CD14-positive monocyte (primary cell): ENCODE data around the gene UQCRQ. TPM values are rescaled to one million over a fixed set of nuclear protein-coding genes. Genes with fewer than 3 reads are reported as not detected.

Source experiments
- DNase-seq, 3 donors: peaks; one replicate each; pipeline ENCODE4 v3.0.0-alpha.2; 2011 to 2022
- H2AFZ ChIP-seq: 2 replicates; pipeline ENCODE4 v1.6.0; 2012; ENCODE audit warnings: mild to moderate bottlenecking, low read depth, low read length, inconsistent platforms; ENCODE audit not compliant: insufficient read depth, poor library complexity, severe bottlenecking
- H3K27ac ChIP-seq, 2 donors: 1 replicate in 1 of 2; 2 replicates in 1 of 2; pipeline ENCODE4 v1.5.1; 2012 to 2013; ENCODE audit warnings: low read length in 2 of 2, control low read depth in 1 of 2, inconsistent platforms in 1 of 2, low read depth in 1 of 2, mild to moderate bottlenecking in 1 of 2
- H3K27me3 ChIP-seq, 2 donors: one replicate each; pipeline versions ENCODE4 v1.6.0 to v1.6.1; 2011 to 2013; ENCODE audit warnings: low read length in 2 of 2; ENCODE audit not compliant: control insufficient read depth in 2 of 2, insufficient read depth in 2 of 2
- H3K36me3 ChIP-seq, 2 donors: replicated peaks in 1 of 2; 1 replicate in 1 of 2; 2 replicates in 1 of 2; pipeline versions ENCODE4 v1.5.1 to v1.6.1; 2012 to 2013; ENCODE audit warnings: low read length in 2 of 2, control low read depth in 1 of 2, inconsistent platforms in 1 of 2, mild to moderate bottlenecking in 1 of 2; ENCODE audit not compliant: insufficient read depth in 2 of 2, control insufficient read depth in 1 of 2
- H3K4me1 ChIP-seq, 2 donors: 1 replicate in 1 of 2; 2 replicates in 1 of 2; pipeline versions ENCODE4 v1.5.1 to v1.6.1; 2012 to 2013; ENCODE audit warnings: low read length in 2 of 2, control low read depth in 1 of 2, inconsistent platforms in 1 of 2, mild to moderate bottlenecking in 1 of 2, moderate library complexity in 1 of 2; ENCODE audit not compliant: insufficient read depth in 2 of 2, control insufficient read depth in 1 of 2
- H3K4me2 ChIP-seq: replicated peaks from 2 replicates; pipeline ENCODE3; 2012; ENCODE audit warnings: low read length, moderate library complexity, mild to moderate bottlenecking; ENCODE audit not compliant: poor library complexity, severe bottlenecking; ENCODE audit errors: extremely low read depth
- H3K4me3 ChIP-seq, 3 experiments: fragments of 200-600 bp in 1 of 3; sonication (generic) in 1 of 3; replicated peaks in 1 of 3; 1 replicate in 2 of 3; 2 replicates in 1 of 3; pipeline ENCODE4 v1.5.1; 2011 to 2013; ENCODE audit warnings: low read length in 3 of 3, mild to moderate bottlenecking in 3 of 3, control low read depth in 2 of 3, low read depth in 2 of 3, inconsistent platforms in 1 of 3, moderate library complexity in 1 of 3
- H3K79me2 ChIP-seq: 2 replicates; pipeline ENCODE4 v1.6.0; 2012; ENCODE audit warnings: mild to moderate bottlenecking, control low read depth, inconsistent platforms, low read length, moderate library complexity; ENCODE audit not compliant: insufficient read depth
- H3K9ac ChIP-seq: 2 replicates; pipeline ENCODE4 v1.6.0; 2017; ENCODE audit warnings: low read length, mild to moderate bottlenecking; ENCODE audit not compliant: insufficient read depth, poor library complexity, severe bottlenecking
- H3K9me3 ChIP-seq, 2 donors: replicated peaks in 1 of 2; 1 replicate in 1 of 2; 2 replicates in 1 of 2; pipeline versions ENCODE4 v1.5.1 to v1.6.1; 2012 to 2013; ENCODE audit warnings: low read length in 2 of 2, control low read depth in 1 of 2; ENCODE audit not compliant: control insufficient read depth in 1 of 2, insufficient read depth in 1 of 2
- H4K20me1 ChIP-seq: 2 replicates; pipeline ENCODE4 v1.6.0; 2012; ENCODE audit warnings: mild to moderate bottlenecking, low read length, control low read depth, moderate library complexity; ENCODE audit not compliant: insufficient read depth
- H3K27ac Mint-ChIP-seq, 7 donors: one replicate each; pipeline ENCODE4 v1.8.0; 2020; ENCODE audit warnings: mild to moderate bottlenecking in 7 of 7, mixed read lengths in 7 of 7, moderate library complexity in 6 of 7, inconsistent platforms in 2 of 7
- H3K27me3 Mint-ChIP-seq, 3 donors: one replicate each; pipeline ENCODE4 v1.8.0; 2021 to 2022; ENCODE audit warnings: low read depth in 3 of 3, mild to moderate bottlenecking in 3 of 3, mixed read lengths in 3 of 3, moderate library complexity in 3 of 3, inconsistent platforms in 1 of 3
- H3K36me3 Mint-ChIP-seq, 2 donors: one replicate each; pipeline ENCODE4 v1.8.0; 2020; ENCODE audit warnings: mixed read lengths in 2 of 2, inconsistent platforms in 1 of 2, mild to moderate bottlenecking in 1 of 2
- H3K4me1 Mint-ChIP-seq: one replicate; pipeline ENCODE4 v1.8.0; 2020; ENCODE audit warnings: mild to moderate bottlenecking, mixed read lengths
- H3K4me3 Mint-ChIP-seq, 2 donors: one replicate each; pipeline ENCODE4 v1.8.0; 2020; ENCODE audit warnings: mild to moderate bottlenecking in 2 of 2, mixed read lengths in 2 of 2, moderate library complexity in 1 of 2
- H3K9me3 Mint-ChIP-seq, 7 donors: one replicate each; pipeline ENCODE4 v1.8.0; 2020 to 2022; ENCODE audit warnings: mixed read lengths in 7 of 7, mild to moderate bottlenecking in 6 of 7, moderate library complexity in 6 of 7, inconsistent platforms in 2 of 7
- CTCF ChIP-seq: fragments of 200-600 bp; IDR thresholded peaks from one replicate; pipeline ENCODE4 v1.8.0; 2022; ENCODE audit warnings: antibody characterized with exemption, mild to moderate bottlenecking
- WGBS: methylation state at CpG from one replicate; pipeline ENCODE4 v1.1.5; 2013; ENCODE audit warnings: missing lambda C conversion rate; ENCODE audit not compliant: insufficient coverage; 5-methylcytosine and 5-hydroxymethylcytosine counted together
- intact Hi-C, 2 donors: fragments of 100-400 bp; cut with micrococcal nuclease; formaldehyde crosslinking; loops; one replicate each; pipeline versions ENCODE4 v1.15.0 to v1.15.1; 2023
- polyA plus RNA-seq, 3 donors: library from polyadenylated mRNA; depleted of rRNA in 1 of 3; unstranded in 2 of 3; stranded (reverse) in 1 of 3; fragments of 300-500 nt in 2 of 3; fragments of >200 nt in 1 of 3; fragmentation: Illumina TruSeq in 2 of 3; gene quantifications; 1 replicate in 2 of 3; 2 replicates in 1 of 3; pipeline ENCODE4 v1.2.3, GENCODE V29; 2012 to 2021

The UQCRQ gene
- polyA plus RNA-seq, 3 donors, result 81.6 to 880 (median 879) TPM

GRCh38 chr5:132822650-132823480 lies 43.6 kb upstream of the UQCRQ start:
- no peak overlapping the region for H3K9ac ChIP-seq
- Mint-ChIP-seq H3K27me3 (peaks cover 78 to 96% (median 85%) of the 10 kb centered on the region in 3 donors), H3K4me3 (peak overlapping the region; percentile 69 to 77)

More at GRCh38 chr5:132822650-132823480, 43.6 kb upstream of the UQCRQ start:
- Histone ChIP-seq H3K4me1 (peaks cover 12 to 31% of the 10 kb centered on the region in 2 donors), H3K4me3 (no peak overlapping the region), H3K36me3 (peaks cover 0 to 30% of the 10 kb centered on the region in 2 donors), H3K27ac (no peak overlapping the region), H3K27me3 (peaks cover 51 to 89% of the 10 kb centered on the region in 2 donors), H4K20me1 (peaks cover 66% of the 10 kb centered on the region), H3K9me3 (peaks cover 0 to 17% of the 10 kb centered on the region in 2 donors), H2AFZ (no peak overlapping the region), H3K4me2 (peak overlapping the region; percentile 25), H3K79me2 (no peaks in the 10 kb centered on the region)
- Mint-ChIP-seq H3K9me3 (peaks cover 0 to 30% (median 15%) of the 10 kb centered on the region in 7 donors), H3K36me3 (peaks cover 29 to 32% of the 10 kb centered on the region in 2 donors), H3K4me1 (peaks cover 34% of the 10 kb centered on the region), H3K27ac (peak overlapping the region in 1 of 7 donors; percentile 74)
- DNase-seq, result no peak
- 15% methylated on average over 63 of the region's 68 CpGs for WGBS
- no peak for TF ChIP-seq CTCF
- intact Hi-C loops, result loop anchor here in 1 of 2 donors (5.0 to 10.0 kb wide), 2 partner anchors 318 to 436 kb away; no protein-coding TSS in a partner anchor
